ENCODE measurements around the gene EYA3.

DNA sequence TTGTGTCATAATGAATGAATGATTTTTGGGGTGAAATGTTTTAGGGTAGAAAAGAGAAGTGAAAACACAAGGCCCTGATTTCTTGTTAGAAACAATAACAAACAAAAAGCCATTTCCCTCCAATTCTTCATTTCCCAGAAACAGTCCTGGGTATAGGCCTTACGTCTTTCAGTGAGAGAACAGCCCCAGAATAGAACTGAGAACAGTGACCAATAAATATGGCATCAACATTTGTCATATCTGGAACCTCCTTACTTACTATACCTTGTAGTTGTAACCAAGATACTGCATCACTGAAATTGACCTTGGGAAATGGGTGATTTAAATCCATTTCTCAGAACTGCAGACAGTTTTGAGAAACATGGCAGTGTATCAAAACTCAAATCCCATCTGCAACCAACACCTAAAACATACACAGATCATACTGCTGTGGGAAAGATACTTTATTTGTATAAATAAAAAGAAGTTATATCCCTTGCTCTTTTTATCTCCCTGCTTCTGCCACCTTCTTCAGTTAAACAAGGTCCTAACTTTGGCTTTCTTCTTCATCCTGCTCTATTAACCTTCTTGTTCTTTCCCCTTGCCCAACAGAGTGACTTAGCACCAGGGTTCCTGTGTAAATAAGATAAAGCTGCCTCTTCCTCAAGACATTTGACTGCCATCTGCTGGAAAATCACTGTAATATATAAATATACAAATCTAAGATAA is 109.1 kb downstream of the EYA3 start:
- TF ChIP-seq, protein P1, sequence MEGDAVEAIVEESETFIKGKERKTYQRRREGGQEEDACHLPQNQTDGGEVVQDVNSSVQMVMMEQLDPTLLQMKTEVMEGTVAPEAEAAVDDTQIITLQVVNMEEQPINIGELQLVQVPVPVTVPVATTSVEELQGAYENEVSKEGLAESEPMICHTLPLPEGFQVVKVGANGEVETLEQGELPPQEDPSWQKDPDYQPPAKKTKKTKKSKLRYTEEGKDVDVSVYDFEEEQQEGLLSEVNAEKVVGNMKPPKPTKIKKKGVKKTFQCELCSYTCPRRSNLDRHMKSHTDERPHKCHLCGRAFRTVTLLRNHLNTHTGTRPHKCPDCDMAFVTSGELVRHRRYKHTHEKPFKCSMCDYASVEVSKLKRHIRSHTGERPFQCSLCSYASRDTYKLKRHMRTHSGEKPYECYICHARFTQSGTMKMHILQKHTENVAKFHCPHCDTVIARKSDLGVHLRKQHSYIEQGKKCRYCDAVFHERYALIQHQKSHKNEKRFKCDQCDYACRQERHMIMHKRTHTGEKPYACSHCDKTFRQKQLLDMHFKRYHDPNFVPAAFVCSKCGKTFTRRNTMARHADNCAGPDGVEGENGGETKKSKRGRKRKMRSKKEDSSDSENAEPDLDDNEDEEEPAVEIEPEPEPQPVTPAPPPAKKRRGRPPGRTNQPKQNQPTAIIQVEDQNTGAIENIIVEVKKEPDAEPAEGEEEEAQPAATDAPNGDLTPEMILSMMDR (IDR thresholded peaks at IDR 0.05; ENCODE audit: low read depth, low read length): no peak
- no peak for TF ChIP-seq POLR2A (IDR thresholded peaks at IDR 0.05; ENCODE audit: extremely low read depth, insufficient read length)
